ENCODE measurements around the gene ZNF410.

DNA sequence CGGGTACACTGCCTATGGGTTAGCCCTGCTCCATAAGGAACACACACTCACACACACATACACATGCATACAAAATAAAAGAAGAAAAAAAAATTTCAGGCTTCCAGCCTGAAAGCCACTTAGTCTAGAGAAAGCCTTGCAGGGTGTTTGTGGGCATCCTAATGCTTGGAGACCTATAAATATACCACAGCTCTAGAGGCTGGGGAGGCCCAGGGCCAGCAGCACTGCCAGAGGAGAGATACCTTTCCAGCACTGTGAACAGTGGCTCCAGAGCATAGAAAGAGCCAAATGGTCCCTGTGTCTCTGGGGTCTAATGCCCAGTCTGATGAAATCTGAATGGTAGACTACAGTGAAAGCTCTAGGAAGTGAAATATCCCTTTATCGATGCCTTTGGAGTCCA, 50.4 kb downstream of the ZNF410 start:
- no peak for TF ChIP-seq CTCF (IDR thresholded peaks at IDR 0.05; ENCODE audit: insufficient read depth, low read length, poor library complexity, severe bottlenecking)
- no peak for TF ChIP-seq EZH2phosphoT487 (conservative IDR thresholded peaks at IDR 0.05; ENCODE audit: low read length)

All from SU-DHL-6 (cell line).